Activated CD8-positive, alpha-beta memory T cell treated with anti-CD3 and anti-CD28 coated beads for 48 hours (primary cell): ENCODE data around the gene NUS1.
"Not testable (repeated sequence)": the region's sequence is repeated elsewhere in the genome, so short reads cannot be mapped to it uniquely, and the experiment has no call there.

Source experiments
- DNase-seq, 3 experiments: peaks; one replicate each; pipeline ENCODE4 v3.0.0-alpha.2; 2020; ENCODE audit warnings: low read depth in 2 of 3, low spot score in 2 of 3

NUS1 gene

DNA sequence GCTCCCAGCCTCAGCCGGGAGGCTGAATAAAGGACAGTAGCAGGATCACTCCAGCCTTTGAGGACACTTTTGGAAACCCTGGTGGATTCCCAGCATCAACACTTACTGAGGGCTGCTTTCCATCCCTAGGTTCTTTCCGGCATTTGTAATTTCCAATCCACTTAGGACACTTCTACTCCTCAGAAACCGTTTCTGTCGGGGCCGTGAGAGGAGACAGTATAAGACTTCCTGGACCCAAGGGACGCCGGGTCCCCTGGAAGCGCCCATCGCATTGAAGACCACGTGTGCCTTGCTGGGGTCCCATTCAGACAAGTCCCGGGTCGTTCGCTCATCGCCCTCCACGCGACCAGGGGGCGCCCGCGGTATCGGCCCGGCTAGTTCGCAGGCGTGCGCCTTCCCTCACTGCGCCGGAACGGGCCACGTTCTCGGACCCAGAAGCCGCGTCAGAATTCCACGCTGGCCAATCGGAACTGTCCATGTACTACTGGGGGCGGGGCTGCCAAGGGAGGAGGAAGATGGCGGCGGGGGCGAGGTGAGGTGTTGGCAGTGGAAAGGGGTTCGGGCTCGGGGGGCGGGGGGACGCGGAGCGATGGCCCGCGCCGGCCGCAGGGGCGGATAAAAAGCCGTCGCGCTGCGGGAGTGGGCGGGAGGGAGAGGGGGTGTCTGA lies at the start of gene NUS1:
TSS of gene NUS1 (plus strand) at position 479 of the 667 bp plus-strand sequence. CDS start 202 bp downstream, outside the sequence.
- DNase-seq, result peak; percentile 91 to 94 (median 92)

DNA sequence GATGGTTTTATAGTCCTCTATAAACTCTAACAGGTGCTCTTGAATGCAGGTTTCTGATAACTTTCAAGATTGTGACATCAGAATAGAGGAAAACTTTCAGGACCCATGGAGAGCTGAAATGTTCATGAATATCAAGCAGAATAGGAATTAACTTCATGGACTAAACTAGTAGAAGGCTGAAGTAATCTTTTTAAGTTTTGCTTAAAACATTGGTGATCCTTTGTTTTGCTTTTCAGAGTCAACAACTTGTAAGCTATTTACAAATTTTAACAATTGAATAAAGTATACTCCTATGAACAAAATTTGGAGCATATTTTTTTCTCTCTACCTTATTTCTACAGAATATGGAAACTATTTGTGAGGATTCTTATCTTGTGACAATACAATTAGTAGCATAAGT lies 47.7 kb upstream of the NUS1 start:
- DNase-seq, result no peak

DNA sequence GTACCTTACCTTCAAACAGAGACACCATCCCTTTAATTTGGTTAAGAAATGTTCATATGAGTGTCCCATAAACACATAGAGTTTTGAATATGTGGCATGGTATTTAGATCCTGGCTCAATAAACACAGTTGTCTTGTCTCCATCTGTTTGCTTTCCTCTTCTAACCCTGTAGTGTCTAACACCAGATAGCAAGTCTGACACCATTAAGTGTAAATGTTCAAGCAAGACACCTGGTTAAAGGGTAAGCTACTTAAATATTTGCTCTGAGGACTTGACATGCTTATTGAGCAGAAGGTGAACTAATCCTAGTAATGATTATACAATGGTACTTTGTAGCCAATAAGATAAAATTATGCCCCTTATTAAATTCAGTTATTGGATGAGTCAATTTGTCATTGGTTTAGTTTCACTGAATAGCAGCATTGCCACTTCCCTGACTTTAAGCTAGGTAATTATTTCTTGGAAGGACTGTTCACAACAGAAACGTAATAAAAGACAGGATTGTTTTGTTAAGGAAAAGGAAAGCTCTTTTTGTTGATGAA lies 46.1 kb upstream of the NUS1 start:
- DNase-seq, result no peak

DNA sequence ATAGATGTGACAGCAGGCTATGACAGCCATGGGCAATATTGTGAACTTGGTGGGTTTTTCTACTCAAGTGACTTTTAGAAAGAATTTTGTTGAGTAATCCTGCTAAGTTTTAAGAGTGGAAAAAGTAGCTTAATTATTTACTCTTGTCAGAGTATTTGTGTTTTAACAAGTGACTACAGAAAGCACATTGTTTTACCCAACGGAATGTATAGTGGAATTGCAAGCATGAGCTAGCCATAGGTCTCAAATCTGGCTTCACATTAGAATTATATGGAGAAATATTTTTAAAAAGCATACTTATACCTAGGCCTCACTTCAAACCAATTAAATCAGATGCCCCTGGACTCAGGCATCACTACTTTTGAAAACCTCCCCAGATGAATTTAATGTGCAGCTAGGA lies 37.5 kb upstream of the NUS1 start:
- no peak for DNase-seq

DNA sequence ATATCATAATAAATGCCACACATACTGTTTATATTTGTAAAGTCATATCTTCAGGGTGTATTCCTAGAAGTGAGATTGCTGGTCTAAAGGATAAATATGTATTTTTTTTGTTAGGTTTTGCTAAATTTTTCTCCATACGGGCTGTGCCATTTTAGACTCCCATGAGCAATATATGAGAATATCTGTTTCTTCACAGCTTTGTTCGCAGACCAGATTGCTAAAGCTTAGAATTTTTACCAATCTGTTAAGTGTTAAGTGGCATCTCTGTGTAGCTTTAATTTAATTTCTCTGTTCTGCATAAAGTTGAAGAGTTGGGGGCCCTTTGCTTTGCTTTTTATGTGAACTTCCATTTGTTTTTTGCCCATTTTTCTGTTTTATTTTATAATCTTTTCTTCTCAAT lies 32.3 kb upstream of the NUS1 start:
- DNase-seq, result no peak

DNA sequence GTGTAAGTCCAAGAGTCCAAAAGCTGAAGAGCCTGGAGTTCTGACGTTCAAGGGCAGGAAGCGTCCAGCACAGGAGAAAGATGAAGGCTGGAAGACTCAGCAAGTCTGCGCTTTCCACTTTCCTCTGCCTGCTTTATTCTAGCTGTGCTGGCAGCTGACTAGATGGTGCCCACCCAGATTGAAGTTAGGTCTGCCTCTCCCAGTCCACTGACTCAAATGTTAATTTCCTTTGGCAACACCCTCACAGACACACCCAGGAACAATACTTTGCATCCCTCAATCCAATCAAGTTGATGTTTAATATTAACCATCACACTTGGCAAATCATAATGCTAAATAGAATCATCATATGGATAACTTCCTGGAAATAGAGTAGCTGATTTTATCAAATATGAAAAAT lies 23.3 kb upstream of the NUS1 start:
- DNase-seq, result not testable (repeated sequence)

DNA sequence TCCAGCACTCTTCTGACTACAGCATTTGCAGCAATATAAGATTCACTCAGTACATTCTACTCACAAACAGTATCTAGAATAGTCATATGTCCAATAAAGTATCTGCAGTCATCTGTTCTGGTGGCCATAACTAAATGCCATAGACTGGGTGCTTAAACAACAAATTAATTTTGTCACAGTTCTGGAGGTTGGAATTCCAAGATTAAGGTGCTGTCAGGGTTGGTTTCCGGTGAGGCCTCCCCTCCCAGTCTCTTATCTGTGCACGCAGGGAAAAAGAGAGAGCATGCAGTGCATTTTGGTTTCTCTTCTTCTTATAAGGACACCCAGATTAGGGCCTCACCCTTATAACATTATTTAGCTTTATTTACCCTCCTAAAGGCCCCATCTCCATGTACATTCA lies 21.3 kb upstream of the NUS1 start:
- DNase-seq, result no peak

DNA sequence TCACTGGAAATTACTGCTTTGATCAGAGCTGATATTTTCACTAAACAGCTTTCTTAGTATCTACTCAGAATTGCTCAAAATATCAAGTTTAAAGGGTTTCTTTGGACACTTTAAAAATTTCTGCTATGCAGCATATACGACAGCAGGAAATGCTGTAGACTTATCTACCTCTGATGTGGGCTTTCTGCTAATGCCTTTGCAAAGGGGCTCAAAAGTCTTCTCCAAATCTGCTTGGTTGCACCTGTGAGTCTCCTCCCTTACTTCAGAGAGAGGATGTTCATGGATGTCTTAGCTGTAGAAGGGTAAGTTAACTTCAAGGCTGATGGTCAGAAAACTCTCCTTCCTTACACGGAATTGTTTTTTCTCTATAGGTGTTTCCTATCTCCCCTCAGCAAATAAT lies 19.9 kb upstream of the NUS1 start:
- DNase-seq, result no peak

DNA sequence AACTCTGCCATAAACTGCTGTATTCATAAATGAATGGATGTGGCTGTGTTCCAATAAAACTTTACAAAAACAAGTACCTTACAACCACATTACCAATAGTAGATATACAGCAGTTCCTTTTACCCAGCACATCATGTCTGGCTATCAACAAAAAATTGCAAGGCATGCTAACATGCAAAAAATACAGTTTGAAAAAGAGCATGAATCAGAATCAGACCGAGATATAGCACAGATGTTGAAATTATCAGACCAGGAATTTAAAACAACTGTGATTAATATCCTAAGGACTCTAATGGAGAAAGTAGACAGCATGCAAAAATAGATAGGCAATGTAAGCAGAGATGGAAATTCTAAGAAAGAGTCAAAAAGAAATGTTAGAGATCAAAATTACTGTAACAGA lies 8.4 kb upstream of the NUS1 start:
- DNase-seq, result no peak

DNA sequence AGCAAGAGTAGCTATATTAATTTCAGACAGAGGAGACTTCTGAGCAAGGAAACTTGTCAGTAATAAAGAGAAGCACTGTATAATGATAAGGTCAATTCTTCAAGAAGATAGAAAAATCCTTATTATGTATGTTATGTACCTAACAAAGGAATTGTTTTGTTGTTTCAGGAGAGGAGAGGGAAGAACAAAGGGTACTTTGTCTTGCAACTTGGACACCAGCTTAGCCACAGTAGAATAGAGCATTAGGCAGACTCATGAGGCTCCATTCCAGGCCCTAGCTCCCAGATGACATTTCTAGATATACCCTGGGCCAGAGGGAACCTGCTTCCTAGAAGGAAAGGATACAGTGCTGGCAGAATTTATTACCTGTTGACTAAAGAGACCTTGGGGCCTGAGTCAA lies 6.5 kb upstream of the NUS1 start:
- no peak for DNase-seq

DNA sequence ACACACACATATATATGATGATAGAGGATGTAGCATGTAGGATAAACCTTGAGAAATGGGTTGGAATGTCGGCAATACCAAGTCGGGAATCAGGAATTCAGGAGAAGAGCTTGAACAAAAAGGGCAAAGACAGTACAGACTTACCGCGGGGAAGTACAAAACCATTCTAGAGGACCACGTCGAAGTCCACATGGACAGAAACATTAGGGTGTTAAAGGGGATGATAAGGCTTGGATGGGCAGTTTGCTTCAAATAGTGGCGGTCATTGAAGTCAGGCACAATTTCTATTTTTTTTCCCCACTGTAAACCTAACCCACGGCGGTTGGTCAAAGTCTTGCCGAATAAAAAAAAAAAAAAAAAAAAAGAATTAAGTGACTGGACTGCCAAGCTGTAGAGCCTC lies 766 bp upstream of the NUS1 start:
- no peak for DNase-seq

DNA sequence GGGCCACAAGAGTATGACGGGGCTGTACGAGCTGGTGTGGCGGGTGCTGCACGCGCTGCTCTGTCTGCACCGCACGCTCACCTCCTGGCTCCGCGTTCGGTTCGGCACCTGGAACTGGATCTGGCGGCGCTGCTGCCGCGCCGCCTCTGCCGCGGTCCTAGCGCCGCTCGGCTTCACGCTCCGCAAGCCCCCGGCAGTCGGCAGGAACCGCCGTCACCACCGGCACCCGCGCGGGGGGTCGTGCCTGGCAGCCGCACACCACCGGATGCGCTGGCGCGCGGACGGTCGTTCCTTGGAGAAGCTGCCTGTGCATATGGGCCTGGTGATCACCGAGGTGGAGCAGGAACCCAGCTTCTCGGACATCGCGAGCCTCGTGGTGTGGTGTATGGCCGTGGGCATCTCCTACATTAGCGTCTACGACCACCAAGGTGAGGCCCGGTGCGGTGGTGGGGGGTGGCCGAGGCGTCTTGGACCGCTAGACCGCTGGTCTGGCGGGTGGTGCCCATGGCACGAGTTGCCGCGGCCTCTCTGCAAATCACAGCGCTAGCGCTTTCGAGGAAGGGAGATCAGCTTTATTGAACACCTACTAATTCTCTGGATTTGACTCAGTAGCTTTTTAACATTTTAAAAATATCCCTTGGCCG lies 511 bp downstream of the NUS1 start:
- not testable (repeated sequence) for DNase-seq

DNA sequence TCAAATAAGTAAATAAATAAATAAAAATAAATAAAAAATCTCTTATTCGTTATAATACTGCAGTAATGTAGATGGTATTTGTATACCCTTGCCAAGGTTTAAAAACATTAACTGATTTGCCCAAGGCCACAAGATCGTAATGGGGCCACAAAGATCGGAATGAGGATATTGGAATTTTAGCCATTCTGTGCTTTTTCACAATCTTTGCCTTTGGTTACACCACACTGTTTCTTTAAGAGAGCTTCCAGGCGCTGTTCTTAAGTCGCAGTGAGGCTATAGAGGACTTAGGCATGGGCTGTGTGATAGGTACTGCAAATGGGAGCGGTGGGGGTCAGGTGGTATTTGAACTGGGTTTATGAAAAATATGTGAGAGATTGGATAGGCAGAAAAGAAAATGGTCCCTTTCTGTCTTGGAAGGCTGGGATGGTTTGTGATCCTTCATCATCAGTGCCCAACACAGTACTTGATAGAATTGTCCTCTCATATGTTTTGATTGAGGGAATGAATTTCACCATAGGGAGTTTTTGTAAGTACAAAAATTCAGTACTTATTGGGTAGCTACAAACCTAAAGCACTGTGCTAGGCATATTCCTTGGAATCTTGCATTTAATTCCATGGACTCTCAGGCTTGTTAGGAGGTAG lies 1.4 kb downstream of the NUS1 start:
- no peak for DNase-seq

DNA sequence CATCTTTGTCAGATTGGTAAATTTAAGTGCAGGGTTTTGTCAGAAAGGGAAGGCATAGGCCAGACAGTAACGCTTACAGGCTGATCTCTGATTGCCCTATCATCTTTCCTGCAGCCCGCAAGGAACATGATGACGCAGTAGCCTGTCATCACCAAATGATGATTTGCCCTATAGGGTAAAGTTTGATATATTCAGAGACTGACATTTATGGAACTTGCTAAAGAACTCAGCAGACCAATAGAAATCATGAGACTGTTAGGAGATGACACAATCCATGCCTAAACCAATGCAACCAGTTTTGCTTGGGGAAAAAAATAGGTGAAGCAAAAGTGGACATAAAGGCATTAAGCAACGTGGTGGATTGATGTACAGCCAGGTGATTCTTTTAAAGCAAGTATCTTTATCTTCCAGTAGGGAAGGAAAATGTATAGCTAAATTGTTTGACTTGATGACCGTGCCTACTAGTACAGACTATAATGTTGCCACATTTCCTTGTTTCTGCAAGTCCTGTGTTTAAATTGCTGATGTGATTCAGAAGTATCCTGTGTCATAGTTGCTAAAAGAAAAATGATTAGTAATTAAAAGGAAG lies 2.4 kb downstream of the NUS1 start:
- no peak for DNase-seq

DNA sequence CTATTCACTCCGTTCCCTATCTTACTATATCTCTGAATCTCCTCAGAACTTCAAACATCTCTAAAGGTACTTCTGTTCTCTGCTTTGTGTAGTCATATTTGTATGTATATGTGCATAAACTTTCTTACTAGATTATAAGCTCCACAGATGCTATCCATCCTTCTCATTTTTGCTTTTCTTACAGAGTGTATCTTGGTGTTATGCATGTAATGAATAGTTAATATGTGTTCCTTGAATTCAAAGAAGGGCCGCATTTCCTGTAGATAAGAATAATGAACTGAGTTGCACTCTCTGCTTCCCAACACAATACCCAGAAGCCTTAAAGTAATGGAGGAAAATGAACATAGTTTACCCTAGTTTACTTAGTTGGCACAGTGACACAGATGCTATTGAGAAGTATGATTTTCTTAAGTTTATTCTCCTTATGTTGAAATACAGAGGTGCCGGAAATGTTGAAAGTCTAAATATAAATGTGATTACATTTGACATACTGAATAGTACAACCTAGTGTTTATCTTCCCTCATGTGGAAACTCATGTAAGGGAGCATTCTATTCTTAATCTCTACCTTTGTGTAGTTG lies 6.0 kb downstream of the NUS1 start:
- no peak for DNase-seq

DNA sequence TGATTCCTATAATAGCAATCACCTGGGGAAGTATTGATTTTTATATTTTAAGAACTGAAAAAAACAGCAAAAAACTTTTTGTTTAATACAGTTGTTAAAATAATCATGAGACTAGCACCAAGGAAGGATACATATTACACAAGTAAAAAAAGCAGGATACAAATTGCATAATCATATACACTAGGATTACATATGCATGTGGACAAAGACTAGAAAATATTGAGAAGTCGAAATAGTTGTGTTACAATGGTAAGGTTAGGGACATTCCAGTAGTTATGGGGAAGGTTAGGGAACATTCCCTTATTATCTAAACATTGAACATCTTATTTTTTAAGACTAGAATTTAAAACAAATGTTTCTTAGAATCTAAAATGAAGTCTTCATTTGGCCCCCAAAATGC lies 9.5 kb downstream of the NUS1 start:
- no peak for DNase-seq

DNA sequence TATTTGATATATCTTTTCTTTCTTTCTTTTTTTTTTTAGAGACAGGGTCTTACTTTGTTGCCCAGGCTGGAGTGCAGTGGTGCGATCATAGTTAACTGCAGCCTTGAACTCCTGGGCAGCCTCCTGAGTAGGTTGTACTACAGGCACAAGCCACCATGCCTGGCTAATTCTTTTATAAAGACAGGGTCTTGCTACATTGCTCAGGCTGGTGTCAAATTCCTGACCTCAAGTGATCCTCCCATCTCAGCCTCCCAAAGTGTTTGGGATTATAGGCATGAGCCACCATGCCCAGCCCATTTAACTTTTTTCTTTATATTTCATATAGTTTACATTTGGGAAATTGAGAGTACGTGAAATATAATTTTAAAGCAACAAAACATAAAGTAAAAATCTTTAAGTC lies 10.1 kb downstream of the NUS1 start:
- DNase-seq, result no peak

DNA sequence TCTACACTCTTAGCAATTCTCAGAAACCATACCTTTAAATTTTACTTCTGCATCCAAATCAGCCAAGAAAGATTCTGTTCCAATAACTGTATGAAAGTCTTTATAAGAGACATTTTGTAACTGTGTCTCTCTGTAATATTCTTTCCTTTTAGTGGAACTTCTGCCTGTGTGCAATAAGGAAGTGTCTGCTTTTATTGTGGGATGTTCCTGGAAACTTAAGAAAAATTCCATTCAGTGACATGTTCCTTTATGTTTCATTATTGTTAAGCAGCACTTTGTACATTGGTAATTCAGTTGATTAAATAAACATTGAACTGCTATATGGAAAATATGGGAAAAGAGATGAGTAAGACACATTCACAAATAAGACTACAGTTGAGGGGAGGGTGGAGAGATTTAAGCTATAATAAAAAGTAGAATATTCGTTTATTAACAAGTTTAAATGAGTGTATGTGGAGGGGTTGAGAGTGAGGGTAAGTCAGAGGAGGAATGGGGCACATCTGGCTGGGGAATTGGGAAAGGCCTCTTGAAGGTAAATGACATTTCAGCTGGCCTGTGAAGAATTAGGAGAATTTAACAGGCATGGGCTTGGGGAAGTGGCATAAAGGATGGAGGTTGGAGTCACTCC lies 11.9 kb downstream of the NUS1 start:
- DNase-seq, result no peak

DNA sequence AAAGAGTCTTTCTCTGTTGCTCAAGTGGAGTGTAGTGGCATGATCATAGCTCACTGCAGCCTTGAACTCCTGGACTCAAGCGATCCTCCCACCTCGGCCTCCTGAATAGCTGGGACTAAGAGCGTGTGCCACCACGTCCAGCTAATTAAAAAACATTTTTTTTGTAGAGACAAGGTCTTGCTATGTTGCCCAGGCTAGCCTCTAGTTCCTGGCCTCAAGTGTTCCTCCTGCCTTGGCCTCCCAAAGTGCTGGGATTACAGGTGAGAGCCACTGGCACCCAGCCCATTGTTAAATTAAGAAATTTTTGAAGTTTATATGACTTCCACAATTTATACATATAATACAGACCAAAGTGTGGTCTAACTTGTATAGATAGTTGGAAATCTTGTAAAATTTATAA lies 14.3 kb downstream of the NUS1 start:
- DNase-seq, result not testable (repeated sequence)

DNA sequence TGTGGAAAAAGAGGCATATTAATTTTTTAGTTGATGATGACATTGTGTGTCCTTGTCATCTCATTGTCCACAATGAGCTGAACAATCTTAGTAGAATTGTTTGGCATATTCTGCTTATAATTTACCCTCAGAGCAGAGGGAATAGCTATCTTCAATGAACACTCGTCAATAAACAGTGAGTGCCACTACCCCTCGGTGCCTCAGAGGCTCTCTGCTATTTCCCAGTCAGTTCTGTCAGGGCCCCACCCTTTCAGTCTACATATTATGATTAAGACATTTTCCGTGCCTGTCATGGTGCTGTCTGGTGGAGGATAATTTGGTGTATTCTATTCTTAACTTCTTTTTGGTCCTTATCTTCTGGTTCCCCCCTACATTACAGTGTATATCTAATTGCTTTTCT lies 31.2 kb downstream of the NUS1 start:
- DNase-seq, result no peak

DNA sequence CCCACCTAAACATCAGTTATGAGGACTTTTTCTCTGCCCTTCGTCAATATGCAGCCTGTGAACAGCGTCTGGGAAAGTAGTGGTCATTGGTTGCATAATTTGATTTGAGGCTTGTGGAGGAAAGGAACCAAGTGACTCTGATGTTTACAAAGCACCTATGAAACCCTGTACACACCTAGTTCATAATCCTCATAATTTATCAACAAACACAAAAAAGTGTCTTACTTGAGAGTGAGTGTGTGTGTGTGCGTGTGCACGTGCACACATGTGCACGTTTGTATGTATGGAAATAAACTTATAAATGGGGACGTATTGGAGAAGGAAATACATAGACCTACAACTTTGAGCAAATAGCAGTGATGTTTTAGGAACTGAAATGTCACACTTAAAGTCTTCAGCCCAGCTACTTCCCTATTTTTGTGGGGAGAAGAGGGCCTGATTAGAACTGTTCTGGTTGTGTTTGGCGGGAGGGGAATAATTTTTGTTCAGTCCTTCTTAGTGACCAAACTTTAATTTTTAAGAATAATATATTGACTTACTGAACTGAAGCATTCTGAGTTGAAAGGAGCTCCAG lies 31.8 kb downstream of the NUS1 start:
- not testable (repeated sequence) for DNase-seq
